Measurements from ENCODE around the gene HOXA9. TPM values are rescaled to one million over a fixed set of nuclear protein-coding genes. Genes with fewer than 3 reads are reported as not detected.
A peak's percentile ranks its signal among the peaks of the same experiment; 100 is the strongest.

Gene HOXA9
- total and polyA plus RNA-seq, 2 of the 8 experiments (the other 6 are each of a cell fraction or from before 2014, with no cell fraction given), result not detected

GRCh38 chr7:27202018-27202861 is 36.9 kb upstream of the HOXA9 start (continued):
- TF ChIP-seq CHD7 (IDR thresholded peaks at IDR 0.05; ENCODE audit: insufficient replicate concordance, low read length) (no peak), HDAC6 (IDR thresholded peaks at IDR 0.05; ENCODE audit: low read depth, low read length) (no peak), CBX5 (IDR thresholded peaks at IDR 0.05; ENCODE audit: low read depth, low read length) (no peak), SAP30 (IDR thresholded peaks at IDR 0.05; ENCODE audit: insufficient read depth, insufficient replicate concordance, low read length) (no peak), POLR2A (IDR thresholded peaks at IDR 0.05; ENCODE audit: control extremely low read depth in 1 of 2, low read depth in 2 of 2, low read length in 2 of 2) (no peak), CREB1 (IDR thresholded peaks at IDR 0.05) (no peak), SIRT6 (IDR thresholded peaks at IDR 0.05; ENCODE audit: low read length) (no peak), SUZ12 (IDR thresholded peaks at IDR 0.05; ENCODE audit: low read length) (peak; percentile 59), NRF1 (IDR thresholded peaks at IDR 0.05; ENCODE audit: low read depth, low read length) (no peak)

All from H1 (cell line).